ENCODE data around the gene NOTO.

Gene NOTO

DNA sequence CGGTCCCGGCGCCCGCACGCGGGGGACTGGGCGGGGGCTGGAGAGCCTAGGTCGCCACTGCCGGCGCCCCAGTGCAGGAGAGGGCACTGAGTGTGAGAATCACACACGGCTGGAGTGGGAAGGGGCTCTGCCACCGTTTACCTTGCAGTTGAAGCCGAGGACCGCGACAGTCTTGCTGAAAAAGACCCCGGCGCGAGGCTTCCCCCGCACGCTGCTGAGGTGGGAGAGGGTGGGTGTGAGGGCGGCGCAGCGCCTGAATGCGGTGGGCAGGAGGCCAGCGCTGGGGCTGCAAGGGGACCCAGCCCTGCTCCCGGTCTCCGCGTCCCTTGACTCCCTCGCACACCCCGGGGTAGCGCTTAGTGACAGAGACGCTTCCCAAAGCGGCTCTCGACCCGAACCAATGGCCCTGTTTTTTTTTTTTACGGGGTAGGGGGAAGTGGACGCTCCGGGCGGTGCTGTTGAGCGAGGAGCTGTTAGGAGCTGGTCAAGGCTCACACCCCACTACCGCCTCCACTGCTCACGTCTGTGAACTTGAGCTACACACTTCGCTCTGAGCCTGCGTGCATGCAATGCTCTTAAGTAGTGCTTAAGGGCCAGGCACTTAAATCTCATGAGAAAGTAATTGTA is 794 bp downstream of the NOTO start:
- no peak for DNase-seq

DNA sequence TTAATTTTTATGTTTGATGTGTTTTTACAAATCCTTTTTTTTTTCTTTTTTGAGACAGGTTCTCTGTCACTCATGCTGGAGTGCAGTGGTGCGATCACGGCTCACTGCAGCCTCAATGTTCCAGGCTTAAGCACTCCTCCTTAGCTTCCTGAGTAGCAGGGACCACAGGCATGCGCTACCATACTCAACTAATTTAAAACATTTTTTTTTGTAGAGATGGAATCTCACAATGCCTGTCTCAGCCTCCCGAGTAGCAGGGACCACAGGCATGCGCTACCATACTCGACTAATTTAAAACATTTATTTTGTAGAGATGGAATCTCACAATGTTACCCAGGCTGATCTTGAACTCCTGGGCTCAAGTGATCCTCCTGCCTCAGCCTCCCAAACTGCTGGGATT is 3.2 kb downstream of the NOTO start:
- no peak for DNase-seq

DNA sequence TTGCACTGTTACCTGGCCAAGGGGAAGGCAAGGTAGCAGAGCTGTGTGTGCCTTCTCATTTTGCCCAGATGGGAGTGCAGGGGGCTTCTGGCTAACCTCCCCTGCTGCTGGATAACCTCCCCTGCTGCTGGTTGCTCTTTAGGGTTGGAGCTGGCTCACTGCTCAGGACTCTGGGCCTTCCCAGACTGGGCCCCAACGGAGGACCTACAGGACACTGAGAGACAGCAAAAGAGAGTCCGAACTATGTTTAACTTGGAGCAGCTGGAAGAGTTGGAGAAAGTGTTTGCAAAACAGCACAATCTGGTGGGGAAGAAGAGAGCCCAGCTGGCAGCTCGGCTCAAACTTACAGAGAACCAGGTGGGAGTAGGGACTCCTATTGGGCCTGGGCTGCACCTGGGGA is 5.9 kb downstream of the NOTO start:
- no peak for DNase-seq

DNA sequence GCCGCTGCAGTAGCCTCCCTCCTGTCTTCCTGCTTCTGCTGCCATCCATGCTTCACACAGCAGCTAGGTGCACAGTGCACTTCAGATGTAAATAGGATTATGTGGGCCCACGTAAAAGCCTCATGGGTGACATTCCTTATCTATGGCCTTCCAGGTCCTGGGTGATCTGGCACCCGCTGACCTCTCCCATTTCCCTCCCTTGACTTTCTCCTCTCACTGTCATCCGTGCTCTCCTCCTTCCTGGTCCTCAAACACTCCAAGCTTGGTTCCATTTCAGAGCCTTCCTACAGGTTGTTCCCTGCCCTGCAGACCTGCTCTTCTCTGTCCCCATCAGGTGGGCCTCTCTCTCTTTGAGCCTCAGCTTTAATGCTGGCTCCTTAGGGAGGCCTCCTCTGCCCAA is 7.6 kb downstream of the NOTO start:
- no peak for DNase-seq

DNA sequence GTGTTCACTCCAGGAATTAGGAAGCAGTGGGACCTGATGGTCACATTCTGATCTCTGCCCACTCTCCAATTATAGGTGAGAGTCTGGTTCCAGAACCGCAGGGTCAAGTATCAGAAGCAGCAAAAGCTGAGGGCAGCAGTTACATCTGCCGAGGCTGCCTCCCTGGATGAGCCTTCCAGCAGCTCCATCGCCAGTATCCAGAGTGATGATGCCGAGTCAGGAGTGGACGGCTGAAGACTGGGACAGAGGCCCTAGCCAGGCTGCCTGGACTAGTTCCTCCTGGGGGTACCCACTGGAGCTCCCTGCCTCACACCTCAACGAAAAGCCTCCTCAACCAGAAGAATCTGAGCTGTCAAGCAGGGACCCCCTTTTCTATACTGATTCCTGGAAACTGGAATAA is 8.3 kb downstream of the NOTO start:
- DNase-seq: no peak

DNA sequence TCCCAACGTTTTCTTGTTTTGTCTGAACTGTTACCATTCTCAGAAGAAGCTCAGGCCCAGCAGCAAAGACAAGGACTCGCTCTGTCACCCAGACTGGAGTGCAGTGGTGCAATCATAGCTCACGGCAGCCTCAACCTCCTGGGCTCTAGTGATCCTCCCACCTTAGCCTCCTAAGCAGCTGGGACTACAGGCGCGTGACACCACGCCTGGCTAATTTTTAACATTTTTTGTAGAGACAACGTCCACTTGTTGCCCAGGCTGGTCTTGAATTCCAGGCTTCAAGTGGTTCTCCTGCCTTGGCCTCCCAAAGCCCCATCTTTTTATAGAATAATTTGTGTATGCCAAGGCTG is 9.7 kb downstream of the NOTO start:
- no peak for DNase-seq

DNA sequence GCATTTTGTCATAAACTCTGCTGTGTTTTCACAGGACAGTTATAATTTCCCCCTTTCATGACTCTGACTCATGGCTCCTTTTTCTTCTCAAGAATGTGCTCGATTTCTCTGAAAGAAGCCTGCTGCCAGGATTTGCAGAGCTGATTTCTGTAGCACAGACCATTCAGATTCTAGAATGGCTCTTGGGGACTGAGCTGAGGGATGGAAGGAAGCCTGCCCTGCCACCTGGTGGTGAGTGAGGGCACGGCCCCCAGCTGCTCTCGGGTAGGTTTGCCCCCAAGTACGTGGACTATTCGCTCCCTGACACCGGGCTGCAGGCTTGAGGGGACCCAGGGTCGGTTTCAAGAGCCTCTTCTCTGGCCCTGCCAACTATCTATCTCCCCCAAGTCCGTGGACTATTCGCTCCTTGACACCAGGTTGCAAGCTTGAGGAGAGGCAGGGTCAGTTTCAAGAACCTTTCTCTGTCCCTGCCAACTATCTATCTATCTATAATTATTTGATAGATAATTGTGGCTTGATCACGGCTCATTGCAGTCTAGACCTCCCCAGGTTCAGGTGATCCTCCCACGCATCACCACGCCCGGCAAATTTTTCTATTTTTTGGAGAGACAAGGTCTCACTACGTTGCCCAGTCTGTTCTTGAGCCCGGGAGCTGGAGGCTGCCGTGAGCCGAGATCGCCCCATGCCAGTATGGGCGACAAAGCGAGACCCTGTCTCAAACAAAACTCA is 10.2 kb downstream of the NOTO start:
- DNase-seq: peak; percentile 80

DNA sequence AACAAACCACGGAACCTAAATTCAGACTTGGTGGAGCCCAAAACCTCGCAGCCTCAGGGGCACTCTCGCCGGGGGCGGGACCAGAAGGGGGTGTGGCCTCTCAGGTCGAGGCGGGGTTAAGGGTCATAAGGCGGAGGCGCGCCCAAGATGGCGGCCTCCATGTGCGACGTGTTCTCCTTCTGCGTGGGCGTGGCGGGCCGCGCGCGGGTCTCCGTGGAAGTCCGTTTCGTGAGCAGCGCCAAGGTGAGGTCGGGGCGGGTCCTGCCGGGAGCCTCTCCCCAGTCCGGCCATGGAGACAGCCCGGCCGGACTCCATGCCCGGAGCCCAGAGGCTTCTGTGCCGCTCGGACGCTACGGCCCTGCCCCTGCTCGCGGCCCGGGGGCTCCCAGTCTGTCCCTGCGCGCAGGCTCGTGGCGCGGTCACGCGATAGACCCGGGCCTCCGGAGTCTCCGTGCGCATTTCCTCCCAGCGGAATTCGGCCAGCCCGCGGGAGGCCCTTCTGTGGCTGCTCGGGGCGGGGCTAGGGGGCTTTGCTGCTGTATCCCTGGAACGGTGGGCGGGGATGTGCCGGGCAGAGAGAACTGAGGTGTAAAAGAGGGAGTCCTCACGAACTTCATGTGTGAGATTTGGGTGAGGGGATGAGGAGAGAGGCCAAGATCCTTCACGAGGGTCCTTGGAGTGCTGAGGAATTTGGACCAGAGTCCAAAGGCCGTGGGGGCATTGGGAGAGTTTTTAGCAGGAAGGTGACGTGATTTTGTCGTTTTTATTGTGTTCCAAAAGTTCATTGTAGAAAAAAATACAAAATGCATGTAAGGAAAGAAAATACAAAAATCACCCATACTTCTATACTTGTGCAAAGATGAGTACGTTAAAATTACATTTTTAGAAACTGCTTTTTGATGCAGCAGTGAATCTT is 12.0 kb downstream of the NOTO start, which contains the start of gene SMYD5:
Gene SMYD5, plus strand, starts transcription at position 126 of the 916 bp plus-strand sequence. Its CDS starts 22 bp downstream, at position 148.
- peak; percentile 94 for DNase-seq

DNA sequence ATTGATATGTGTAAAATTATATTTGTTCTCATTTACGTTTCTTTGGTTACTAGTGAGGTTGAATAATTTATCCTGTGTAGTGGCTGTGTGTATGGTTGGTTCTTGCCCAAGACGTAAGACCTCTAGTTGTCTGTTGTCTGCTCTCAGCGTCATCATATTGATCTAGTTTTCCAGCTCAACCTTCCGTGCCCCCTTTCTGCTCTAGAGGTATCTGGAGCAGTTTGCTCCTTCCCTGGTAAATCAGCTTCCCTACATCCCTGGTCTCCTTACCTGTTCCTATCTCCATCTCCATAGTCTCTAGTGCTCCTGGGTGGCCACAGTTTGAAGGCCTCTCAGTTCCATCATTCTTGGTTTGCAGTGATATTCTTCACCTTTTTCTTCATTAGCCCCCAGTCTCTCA is 12.9 kb downstream of the NOTO start:
- no peak for DNase-seq

DNA sequence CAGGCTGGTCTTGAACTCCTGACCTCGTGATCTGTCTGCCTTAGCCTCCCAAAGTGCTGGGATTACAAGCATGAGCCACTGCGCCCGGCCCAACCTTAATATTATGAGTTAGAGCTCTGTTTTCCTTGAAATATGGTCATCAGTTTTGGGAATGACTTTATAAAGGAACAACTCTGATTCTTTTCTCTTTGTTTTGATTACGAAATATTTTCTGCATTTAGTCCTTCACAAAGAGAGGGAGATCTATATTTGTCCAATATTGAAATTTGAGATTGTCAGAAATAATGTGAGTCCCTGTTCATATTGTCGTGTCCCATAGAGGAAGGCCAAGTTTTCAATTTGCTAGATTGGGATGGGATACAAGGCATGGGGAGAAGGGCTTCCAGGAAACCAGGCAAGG is 14.8 kb downstream of the NOTO start:
- DNase-seq: no peak

DNA sequence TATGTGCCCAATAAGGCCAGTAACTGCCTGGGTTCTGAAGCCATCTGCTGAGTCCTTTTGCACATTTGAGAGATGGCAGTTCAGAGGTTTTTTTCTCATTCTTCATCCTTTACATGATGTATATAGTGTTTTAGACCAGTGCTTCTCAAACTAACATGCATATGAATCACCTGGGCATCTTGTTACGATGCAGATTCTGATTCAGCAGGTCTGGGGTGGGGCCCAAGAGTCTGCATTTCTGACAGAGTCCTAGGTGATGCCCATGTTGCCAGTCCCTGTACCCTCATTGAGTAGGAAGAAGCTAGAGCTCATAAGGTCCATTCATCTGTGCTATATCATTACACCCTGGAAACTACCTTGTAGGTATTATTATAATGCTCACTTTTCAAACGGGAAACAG is 15.5 kb downstream of the NOTO start:
- DNase-seq: no peak

DNA sequence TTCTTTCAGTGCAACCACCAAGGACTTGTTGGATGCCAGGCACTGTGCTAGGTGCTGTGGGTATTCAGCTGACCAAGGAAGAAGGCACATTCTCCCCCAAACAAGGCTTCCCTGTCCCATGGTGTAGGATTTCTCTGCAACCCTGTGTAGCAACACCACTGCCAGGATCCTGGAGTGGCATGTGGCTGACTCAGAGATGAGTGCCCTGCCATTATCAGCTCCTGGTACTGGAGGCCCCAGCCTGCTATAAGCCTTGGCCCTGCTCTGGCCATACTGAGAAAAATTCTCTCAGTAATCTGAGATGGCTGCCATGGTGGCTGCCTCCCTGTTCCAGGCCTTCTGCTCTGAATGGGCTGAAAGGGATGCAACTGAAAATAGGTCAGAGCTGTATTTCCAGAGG is 15.9 kb downstream of the NOTO start:
- no peak for DNase-seq

DNA sequence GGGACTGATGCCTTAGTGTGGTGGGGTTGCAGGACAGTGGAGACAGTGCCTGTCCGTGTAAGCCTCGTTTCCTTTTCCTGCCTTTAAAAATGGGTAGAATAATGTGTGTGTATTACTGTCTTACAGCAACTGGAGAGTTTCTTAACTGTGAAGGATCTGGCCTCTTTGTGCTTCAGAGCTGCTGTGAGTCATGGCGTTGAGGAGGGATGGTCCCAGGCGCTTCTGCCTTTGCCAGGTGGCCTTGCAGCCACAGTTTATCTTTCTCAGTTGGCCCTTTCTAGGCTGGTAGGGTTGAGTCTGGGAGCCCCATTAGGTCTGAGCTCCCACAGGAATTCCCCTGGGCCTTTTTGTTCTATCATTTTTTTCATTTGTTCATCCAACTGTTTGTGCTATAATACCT is 21.4 kb downstream of the NOTO start:
- DNase-seq: no peak

DNA sequence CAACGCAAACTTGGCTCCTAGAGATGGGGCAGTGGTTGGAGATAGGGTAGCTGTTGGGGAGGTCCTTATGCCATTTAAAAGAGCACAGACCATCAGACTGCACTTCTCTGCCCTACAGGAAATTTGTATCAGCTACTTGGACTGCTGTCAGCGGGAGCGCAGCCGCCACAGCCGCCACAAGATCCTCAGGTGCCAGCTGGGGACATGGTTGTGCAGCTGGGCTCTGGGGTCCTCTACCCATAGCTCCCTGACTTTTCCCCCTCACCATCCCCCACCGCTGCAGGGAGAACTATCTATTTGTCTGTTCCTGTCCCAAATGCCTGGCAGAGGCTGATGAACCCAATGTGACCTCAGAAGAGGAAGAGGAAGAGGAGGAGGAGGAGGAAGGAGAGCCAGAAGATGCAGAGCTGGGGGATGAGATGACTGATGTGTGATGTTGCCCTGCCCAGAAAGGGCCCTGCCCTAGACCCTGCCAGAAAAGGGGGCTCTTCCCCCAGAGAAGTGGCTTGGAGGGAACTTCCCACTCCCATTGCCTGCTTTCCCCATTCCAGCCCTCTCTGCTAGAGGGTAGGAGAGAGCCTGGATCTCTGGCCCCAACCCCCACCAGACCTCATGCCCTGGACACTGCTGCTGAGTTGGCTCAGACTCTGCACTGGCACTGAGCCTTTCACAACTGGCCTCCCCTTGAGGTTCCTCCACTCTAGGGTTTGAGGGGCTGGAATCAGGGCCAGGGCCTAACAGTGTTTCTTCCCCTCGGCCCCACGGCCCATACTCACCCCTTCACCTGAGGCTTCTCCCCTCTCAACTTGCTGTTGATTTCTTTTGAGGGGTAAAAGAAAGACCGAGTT is 23.4 kb downstream of the NOTO start:
- no peak for DNase-seq

DNA sequence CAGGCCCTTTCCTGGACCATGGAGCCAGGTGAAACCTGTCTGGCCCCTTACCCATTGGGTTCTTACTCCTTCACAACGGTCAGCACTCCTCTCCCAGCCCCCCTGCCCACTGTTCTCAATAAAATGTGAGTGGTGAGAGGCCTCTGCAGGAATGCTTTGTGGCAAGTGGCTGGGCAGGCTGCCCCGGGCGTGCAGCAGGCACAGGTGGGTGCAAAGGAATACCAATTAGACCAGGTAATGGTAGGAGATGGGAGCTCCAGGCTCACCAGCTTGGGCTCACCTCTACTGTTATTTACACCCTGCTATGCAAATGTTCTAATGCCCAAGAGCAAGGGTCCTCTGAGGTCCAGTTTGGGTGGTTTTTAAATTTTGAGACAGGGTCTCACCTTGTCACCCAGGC is 24.7 kb downstream of the NOTO start:
- DNase-seq: no peak

DNA sequence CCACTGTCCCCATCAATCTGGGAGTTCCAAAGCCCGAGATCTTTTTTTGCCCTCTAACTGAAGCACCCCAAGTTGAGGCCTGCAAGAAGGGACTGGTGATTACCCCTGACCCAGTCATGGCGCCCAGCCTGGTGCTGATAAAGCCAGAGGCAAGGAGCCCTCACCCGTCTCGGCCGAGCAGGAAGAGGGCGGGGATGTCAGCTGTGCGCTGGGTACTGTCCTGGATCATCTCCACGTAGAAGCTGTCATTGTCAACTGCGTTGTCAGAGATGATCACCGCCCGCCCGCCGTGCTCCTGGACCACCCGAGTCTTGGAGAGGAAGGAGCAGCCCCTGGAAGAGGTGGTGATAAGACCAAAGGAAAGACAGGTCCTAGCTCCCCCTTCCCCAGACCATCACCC is 26.3 kb downstream of the NOTO start:
- DNase-seq: no peak

DNA sequence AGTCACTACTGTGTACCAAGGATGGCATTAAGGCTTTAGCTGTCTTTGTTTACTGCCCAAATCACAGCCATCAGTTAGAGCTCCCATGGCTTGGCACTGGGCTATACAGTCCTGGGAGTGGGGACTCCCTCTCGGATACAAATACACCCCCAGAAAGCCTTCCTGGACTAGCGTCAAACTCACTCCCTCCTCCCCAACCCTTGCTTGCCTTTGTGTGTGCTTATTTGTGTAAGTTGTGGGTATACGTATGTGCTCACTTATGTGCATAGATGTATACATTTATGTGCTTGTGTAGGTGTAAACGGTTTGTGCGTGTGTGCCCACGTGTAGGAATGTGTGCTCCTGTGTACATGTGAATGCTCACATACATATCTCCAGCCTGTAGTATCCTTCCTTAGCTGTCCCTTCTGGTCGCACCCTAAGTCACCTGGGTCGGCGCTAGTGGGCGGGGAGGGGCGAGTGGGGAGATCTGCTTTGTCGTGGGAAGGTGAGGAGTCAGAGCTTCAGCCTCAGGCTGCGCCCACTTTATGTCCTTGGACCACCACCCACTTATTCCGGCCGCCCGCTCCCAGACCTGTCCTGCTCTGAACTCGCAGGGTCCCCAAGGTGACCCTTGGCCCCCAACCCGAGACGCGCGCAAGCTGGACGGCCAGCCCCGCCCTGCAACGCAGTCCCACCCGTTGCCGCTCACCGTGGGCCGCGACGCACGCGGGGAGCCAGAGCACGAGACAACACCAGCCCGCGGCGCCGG is 30.2 kb downstream of the NOTO start:
- DNase-seq: peak; percentile 44

DNA sequence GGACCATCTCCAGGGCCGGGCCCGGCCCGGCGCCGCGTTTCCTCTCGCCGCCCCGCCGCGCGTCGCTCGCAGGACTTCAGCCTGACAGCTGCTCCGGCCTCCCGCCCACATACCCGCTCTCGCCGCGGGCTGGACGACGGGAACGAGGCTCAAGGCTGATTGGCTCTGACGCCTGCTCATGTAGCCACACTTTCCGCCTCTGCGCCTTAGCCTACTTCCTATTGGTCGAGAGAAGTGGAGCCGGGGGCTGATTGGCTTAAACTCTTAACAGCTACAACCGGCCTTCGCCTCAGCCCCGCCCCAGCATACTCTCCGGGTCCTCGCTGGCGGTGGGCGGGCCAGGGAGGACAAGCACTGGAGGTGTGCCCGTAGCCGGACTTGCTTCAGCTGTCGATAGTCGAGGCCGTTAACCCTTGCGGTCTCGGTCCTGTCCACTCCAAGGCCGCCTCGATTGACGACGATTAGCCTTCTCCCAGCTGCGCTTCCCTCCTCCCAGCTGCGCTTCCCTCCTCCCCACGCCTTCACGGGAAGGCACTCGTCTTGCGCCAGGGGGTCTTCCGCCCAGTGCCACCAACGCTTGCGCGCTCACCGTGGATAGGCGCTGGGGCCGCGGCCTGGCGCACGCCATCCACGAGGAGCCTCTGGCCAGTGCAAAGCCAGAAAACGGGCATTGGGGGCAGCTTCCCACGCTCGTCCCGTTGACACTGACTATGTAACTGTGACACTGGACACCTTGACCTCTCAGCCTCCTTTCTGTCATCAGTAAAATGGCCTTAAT is 31.0 kb downstream of the NOTO start, which contains the start of gene PRADC1:
Gene PRADC1, minus strand, starts transcription at position 86 of the 778 bp plus-strand sequence. Its CDS starts 79 bp downstream, at position 7.
- peak; percentile 98 for DNase-seq

DNA sequence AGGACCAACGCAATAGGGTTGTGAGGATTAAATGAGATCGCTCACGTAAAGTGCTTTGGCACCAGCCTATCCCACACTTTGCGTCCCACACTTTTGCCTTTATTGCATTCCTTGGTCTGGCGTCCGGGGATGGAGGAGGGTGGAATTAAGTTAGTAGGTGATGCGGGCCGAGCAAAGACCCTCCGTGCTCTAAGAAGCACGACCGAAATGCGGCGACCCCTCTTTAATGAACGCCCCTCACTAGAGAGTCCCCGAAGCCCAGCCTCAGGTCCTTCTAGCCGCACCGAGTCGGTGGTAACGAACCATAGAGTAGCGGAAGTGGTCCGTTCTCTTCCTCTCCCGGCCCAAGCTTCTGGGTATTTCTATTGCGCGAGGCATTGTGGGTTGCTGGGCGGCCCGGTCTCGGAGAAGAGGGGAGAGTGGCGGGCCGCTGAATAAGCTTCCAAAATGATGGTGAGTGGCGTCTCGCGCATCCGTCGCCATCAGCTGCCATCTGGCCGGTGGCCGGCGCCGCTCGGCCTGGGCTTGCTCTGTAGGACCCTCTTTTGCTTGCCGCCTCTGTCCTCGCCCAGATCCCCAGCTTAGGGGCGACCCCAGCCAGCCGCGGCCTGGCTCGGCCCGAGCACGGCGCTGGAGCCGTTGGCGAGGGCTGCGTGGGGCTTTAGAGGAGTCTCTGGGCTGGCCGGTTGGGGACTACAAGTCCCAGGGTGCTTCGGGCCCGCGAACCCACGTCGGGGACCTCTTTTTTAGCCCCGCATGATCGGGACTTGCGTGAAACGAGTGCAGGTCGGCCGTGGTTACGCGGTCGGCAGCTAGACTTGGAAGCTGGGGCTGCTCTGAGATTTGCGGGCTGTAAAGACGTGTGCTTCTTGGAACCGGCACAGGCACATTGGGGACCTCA is 31.8 kb downstream of the NOTO start, which contains the start of gene CCT7:
Gene CCT7, plus strand, starts transcription at position 377 of the 901 bp plus-strand sequence. Its CDS starts 71 bp downstream, at position 448.
- DNase-seq: peak; percentile 93
